Activated T-helper 1 cell treated with anti-CD3 and anti-CD28 coated beads, Interleukin-12 subunit alpha, Interleukin-12 subunit beta, Interleukin-2, Interleukin-4 antibody, amounts not matched to agents 30 ng/mL and 10 ng/mL and 1 ng/mL, durations not matched to agents 14 hours and 24 hours and 36 hours (primary cell): ENCODE results near the gene MRPL45. TPM values are rescaled to one million over a fixed set of nuclear protein-coding genes. Genes with fewer than 3 reads are reported as not detected.

Experiments used
- DNase-seq: peaks from one replicate; pipeline ENCODE4 v3.0.0; 2021; ENCODE audit warnings: low spot score
- H3K27ac Mint-ChIP-seq: one replicate; pipeline ENCODE4 v1.8.0; 2021; ENCODE audit warnings: mild to moderate bottlenecking, mixed read lengths
- H3K27me3 Mint-ChIP-seq: one replicate; pipeline ENCODE4 v1.8.0; 2022; ENCODE audit warnings: mild to moderate bottlenecking, moderate library complexity, mixed read lengths; ENCODE audit not compliant: insufficient read depth
- H3K36me3 Mint-ChIP-seq: one replicate; pipeline ENCODE4 v1.8.0; 2021; ENCODE audit warnings: low read depth, mixed read lengths
- H3K4me1 Mint-ChIP-seq: one replicate; pipeline ENCODE4 v1.8.0; 2021; ENCODE audit warnings: low read depth, mixed read lengths
- H3K4me3 Mint-ChIP-seq: one replicate; pipeline ENCODE4 v1.8.0; 2021; ENCODE audit warnings: mild to moderate bottlenecking, moderate library complexity, mixed read lengths
- H3K9me3 Mint-ChIP-seq: one replicate; pipeline ENCODE4 v1.8.0; 2021; ENCODE audit warnings: mixed read lengths
- intact Hi-C: fragments of 100-400 bp; cut with micrococcal nuclease; formaldehyde crosslinking; loops from one replicate; pipeline ENCODE4 v1.15.1; 2024
- total RNA-seq: library from RNA; stranded (reverse); gene quantifications from 2 replicates; pipeline ENCODE4 v1.2.3, GENCODE V29; 2022

Gene MRPL45
- total RNA-seq, 1 donor from 2014 or later: 43.1 TPM

DNA sequence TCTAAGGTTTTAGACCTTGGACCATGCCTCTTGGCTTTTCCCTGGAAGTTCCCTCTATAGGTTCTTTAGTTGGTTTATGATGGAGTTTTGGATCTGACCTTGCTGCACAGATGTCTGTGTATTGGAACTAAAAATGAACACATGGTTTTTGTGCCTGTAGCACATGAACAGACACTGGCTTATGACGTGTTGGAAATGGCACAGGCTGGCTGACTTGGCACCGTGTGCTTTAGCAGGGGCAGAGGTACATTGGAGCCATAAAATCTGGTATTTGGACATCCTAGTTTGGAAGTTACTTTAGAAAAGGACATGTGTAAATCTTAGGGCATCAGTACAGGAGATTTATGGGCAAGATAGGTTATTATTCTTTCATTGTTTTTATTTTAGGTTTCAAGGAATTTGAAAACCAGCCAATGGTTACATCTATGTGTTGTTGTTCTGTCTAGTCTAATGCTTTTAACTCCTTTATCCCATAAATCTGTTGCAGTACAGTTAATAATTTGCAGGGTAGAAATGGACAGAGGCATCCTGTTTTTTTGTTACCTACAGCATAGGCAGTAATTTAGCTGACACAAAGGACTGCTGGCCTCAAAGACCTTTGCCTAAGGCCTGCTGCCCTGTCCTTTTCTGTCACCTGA lies 60.6 kb downstream of the MRPL45 start:
- Mint-ChIP-seq H3K27ac (no peak overlapping the region), H3K27me3 (peaks cover 3% of the 10 kb centered on the region), H3K9me3 (no peaks in the 10 kb centered on the region), H3K4me3 (no peak overlapping the region), H3K4me1 (peaks cover 34% of the 10 kb centered on the region), H3K36me3 (peaks cover 13% of the 10 kb centered on the region)
- no peak for DNase-seq
- intact Hi-C loops: no loop called here

DNA sequence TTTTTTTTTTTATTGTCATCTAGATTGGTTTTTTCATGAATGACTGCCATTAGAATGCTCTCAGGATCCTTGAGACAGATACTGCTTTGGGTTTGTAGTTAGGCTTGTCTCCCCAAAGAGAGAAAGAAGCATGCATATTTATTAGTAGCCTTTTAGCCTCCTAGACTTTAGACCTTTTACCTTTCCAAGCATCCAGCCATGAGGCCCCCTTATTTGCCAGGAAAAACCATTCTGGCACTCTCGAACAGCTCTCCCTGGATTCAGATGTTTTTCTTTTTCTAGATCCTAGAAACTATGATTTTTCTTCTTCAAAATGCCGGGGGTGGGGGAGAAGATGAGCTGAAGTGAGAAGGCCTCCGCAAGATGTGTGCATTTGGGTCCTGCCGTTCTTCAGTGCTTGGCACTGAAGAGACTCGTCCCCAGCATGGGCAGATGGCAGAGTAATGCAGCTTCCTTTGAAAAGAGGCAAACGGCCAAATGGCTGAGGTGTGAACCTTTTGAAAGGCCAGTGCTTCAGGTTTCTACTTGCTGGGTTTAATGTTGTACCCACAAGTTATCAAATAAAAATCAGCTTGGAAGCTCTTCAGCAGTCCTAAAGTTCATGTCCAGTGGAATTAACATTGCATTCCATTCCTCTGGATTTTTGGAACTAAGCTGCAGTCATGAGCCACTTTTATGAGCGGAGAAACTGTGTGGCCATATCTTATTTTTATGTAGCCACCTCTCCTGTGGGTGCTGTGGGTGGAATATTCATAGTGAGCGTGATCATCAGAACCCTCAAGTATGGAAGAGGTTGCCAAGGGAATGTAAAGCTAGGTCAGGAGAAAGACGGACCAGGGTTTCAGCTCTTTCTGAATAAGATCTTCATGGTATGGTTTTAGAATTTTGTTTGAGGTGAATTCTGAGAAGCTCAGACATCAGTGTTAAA lies 61.9 kb downstream of the MRPL45 start:
- Mint-ChIP-seq H3K4me1 (peaks cover 31% of the 10 kb centered on the region), H3K9me3 (no peaks in the 10 kb centered on the region), H3K27ac (no peak overlapping the region), H3K4me3 (no peak overlapping the region), H3K36me3 (peaks cover 12% of the 10 kb centered on the region), H3K27me3 (peaks cover 3% of the 10 kb centered on the region)
- no peak for DNase-seq
- intact Hi-C loops: no loop called here

DNA sequence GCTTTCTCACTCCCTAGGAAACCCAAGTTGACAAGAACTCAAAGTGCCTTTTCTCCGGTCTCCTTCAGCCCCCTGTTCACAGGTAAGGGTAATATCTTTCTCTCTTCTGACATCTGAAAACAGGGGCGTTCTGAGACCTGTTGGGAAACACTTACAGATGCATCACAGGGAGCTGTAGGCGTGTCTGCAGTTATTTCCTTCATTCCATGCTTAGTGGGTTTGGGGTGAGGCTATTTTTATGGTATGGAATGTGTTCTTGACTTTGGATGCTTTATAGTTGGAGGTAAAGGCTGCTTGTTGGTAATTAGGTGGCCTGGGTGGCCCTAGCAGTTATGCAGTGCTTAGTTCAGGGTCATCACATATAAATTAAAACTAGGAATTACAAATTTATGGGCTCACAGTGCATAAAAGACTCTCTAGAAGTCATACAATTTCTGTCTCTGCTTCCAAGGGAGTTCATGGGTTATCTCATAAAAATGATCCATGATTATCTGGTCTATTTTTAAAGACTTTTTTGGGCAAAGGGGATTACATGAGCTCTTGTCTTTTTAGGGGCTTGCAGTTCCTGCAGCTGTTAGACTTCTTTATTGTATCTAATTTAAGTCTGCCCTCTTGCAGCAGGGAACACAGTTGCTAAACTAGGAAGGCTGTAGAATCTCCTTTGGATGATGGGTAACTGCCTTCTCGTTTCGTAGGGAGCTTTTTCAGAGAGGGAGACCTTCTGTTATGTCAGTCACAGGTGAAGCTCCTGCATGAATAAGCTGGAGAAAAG lies 64.9 kb downstream of the MRPL45 start:
- Mint-ChIP-seq H3K36me3 (peaks cover 4% of the 10 kb centered on the region), H3K4me3 (no peak overlapping the region), H3K27ac (no peak overlapping the region), H3K9me3 (no peaks in the 10 kb centered on the region), H3K4me1 (peaks cover 9% of the 10 kb centered on the region), H3K27me3 (no peaks in the 10 kb centered on the region)
- intact Hi-C loops: no loop called here
- DNase-seq: no peak

DNA sequence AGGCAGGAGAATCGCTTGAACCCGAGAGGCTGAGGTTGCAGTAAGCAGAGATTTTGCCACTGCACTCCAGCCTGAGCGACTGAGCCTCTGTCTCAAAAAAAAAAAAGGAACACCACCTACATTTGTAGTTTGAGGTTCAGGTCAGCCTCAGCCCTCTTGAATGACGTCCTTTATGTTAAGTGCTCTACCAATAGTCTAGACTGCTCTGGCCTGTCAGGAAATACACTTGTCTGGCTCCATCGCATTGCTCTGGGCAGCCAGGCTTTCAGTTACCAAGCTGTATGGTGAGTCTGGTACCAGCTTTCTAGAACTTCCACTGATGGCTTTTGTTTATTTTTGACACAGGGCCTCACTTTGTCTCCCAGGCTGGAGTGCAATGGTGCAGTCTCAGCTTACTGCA lies 66.0 kb downstream of the MRPL45 start:
- no peak overlapping the region for H3K4me3 Mint-ChIP-seq
- DNase-seq: no peak
- H3K4me1 Mint-ChIP-seq: no peaks in the 10 kb centered on the region
- H3K27ac Mint-ChIP-seq: no peak overlapping the region
- H3K9me3 Mint-ChIP-seq: no peaks in the 10 kb centered on the region
- peaks cover 6% of the 10 kb centered on the region for H3K36me3 Mint-ChIP-seq
- intact Hi-C loops: no loop called here
- no peaks in the 10 kb centered on the region for H3K27me3 Mint-ChIP-seq

DNA sequence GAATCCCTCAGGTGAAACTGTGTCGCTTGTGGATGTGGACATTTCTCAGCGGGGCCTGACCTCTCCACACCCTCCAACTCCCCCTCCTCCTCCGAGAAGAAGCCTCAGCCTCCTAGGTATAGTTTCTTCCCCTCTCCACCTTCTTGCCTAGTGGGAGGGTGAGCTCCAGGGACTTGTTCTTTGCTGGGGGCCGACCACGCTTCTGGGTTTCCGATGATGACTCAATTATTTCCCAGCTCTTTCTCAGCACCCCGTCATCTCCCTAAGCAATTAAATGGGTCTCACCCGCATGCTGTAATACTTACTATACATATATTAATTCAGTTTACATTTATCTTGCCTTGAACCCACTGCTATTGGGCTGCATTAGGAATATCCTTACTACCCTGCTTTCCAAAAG lies 67.8 kb downstream of the MRPL45 start:
- H3K4me3 Mint-ChIP-seq: no peak overlapping the region
- H3K36me3 Mint-ChIP-seq: peaks cover 15% of the 10 kb centered on the region
- intact Hi-C loops: no loop called here
- no peaks in the 10 kb centered on the region for H3K9me3 Mint-ChIP-seq
- no peaks in the 10 kb centered on the region for H3K27me3 Mint-ChIP-seq
- H3K27ac Mint-ChIP-seq: no peak overlapping the region
- no peak for DNase-seq
- H3K4me1 Mint-ChIP-seq: no peaks in the 10 kb centered on the region

DNA sequence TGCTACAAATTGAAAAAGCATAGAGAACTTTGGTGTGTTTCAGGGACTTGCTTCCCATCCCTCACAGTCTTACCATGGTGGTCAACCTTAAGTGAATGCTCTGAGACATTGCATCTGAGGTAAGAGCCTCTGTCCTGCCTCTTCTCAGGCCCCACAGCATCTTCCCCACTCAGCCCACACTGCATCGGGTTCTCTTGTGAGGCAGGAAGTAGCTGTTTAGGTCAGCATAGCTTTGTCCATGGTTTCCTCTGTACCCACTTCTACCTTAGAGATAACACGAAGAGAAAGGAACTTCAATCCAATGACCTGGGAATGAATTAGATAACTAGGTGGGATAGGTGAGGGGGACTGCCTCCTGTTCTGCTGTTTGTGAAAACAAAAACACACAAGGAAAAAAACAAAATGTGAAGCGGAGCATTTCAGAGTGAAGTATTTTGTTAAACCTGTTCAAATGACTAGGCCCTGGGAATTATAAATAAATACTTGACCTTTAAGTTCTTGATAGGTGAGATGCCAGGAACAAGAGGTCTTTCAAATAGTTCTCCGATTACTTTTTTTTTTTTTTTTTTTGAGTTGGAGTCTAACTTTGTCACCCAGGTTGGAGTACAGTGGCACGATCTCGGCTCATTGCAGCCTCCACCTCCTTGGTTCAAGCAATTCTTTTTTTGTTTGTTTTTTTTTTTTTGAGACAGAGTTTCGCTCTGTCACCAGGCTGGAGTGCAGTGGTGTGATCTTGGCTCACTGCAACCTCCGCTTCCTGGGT lies 72.3 kb downstream of the MRPL45 start:
- Mint-ChIP-seq H3K36me3 (peaks cover 26% of the 10 kb centered on the region), H3K27ac (no peak overlapping the region), H3K4me1 (no peaks in the 10 kb centered on the region), H3K27me3 (no peaks in the 10 kb centered on the region), H3K9me3 (no peaks in the 10 kb centered on the region), H3K4me3 (no peak overlapping the region)
- DNase-seq: no peak
- intact Hi-C loops: no loop called here

Other genes with a start within 250 kb of the MRPL45 start
- gene TBC1D3C, start 228.5 kb upstream of the MRPL45 start, total RNA-seq: 0.20 TPM in 1 of 2 replicates, not detected in the other
- not detected in 2 replicates for gene TBC1D3E, start 169.2 kb upstream of the MRPL45 start, total RNA-seq
- gene TBC1D3, start 104.6 kb upstream of the MRPL45 start, total RNA-seq: not detected in 2 replicates
- 0.03 TPM in 1 of 2 replicates, not detected in the other for gene GPR179, start 46.8 kb downstream of the MRPL45 start, total RNA-seq
- gene SOCS7, start 54.7 kb downstream of the MRPL45 start, total RNA-seq: 30.4 and 32.3 TPM in 2 replicates
- 0.57 and 0.88 TPM in 2 replicates for gene ARHGAP23, start 131.3 kb downstream of the MRPL45 start, total RNA-seq